GM13977 (cell line): ENCODE results near the gene RETREG3.
A peak's percentile ranks its signal among the peaks of the same experiment; 100 is the strongest.

Experiments used
- DNase-seq: peaks from one replicate; pipeline ENCODE4 v3.0.0; 2012; ENCODE audit warnings: low spot score
- in situ Hi-C: fragments of 300-500 bp; cut with MboI; formaldehyde crosslinking; loops from one replicate; pipeline ENCODE4 v1.12.0; 2022; ENCODE audit warnings: low sequenced_read_pairs, low pct_unique_long_range_greater_than_20kb, mixed read lengths, inconsistent platforms; ENCODE audit not compliant: unreplicated experiment
- TF ChIP-seq, protein P1 (sequence below): IDR thresholded peaks from 2 replicates; pipeline ENCODE4 v1.5.1; 2012; ENCODE audit warnings: mild to moderate bottlenecking, control low read depth; ENCODE audit not compliant: insufficient read depth; ENCODE audit errors: extremely low read depth, missing control alignments

The RETREG3 gene

DNA sequence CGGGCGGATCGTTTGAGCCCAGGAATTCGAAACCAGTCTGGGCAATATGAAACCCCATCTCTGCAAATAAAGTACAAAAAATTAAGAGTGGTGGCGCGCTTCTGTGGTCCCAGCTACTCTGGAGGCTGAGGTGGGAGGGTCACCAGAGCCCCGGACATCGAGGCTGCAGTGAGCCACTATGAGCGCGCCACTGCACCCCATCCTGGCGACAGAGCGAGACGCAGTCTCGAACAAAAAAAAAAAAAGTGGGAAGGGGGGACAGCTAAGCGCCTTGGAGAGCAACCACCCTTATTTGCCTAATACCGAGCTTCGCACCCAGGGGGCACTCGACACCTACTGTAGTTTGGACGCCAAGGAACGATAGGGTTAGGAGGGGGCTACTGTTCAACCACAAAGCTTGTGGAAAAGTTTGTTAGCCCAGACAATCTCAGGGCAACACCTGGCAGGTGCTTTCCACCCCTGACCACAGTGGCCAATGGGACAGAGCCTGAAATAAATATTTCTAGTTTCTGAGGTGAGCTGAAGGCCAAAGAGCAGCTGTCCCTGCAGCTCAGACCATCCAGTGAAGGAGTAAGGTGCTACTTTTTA, 30.8 kb downstream of the RETREG3 start:
- in situ Hi-C loops = loop anchor here (10.0 kb wide), 2 partner anchors 106 to 186 kb away; partner anchors contain the start of genes CCR10, CNTNAP1 and RAMP2
- TF ChIP-seq, protein P1, sequence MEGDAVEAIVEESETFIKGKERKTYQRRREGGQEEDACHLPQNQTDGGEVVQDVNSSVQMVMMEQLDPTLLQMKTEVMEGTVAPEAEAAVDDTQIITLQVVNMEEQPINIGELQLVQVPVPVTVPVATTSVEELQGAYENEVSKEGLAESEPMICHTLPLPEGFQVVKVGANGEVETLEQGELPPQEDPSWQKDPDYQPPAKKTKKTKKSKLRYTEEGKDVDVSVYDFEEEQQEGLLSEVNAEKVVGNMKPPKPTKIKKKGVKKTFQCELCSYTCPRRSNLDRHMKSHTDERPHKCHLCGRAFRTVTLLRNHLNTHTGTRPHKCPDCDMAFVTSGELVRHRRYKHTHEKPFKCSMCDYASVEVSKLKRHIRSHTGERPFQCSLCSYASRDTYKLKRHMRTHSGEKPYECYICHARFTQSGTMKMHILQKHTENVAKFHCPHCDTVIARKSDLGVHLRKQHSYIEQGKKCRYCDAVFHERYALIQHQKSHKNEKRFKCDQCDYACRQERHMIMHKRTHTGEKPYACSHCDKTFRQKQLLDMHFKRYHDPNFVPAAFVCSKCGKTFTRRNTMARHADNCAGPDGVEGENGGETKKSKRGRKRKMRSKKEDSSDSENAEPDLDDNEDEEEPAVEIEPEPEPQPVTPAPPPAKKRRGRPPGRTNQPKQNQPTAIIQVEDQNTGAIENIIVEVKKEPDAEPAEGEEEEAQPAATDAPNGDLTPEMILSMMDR = peak; percentile 81
- DNase-seq = peak; percentile 88

DNA sequence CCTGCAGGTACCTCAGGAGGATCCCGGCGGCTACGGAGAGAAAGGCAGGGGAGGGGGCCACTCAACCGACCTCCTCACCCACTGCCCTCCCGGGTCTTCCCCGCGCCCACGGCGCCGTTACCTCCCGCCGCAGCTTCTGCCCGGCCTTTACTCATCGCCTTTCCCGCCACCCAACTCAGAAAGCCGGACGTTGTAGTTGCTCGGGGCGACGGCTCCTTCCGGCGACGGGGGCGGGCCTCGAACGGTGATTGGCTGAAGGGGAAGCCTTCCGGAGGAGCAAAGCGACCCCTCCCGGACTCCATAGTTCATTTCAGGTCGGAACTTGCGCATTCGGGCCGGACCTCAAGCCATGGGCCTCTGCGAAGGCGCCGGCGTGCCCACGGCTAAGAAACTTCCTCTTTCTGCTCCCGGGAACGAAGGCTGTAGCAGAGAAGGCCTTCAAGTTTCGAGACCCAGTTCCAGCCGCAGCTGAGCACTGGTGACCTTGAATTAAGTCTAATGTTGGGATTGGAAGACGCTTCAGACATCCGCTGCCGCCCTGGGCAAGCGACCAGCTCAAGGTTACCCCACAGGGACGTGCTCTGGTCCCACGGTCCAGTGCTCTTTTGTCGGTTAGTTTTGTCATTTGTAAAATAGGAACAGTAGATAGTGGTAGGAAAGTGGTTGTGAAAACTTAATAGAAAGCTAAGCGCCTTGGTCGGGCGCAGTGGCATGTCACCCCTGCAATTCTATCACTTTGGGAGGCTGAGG, 31.5 kb downstream of the RETREG3 start, which contains the start of gene PSMC3IP:
PSMC3IP (minus strand) TSS at position 198 of the 750 bp plus-strand sequence; CDS start at position 155, 43 bp downstream.
- in situ Hi-C loops = loop anchor here (10.0 kb wide), 2 partner anchors 107 to 187 kb away; partner anchors contain the start of genes CCR10, CNTNAP1 and RAMP2
- DNase-seq = peak; percentile 95
- TF ChIP-seq, protein P1 = peak; percentile 47

DNA sequence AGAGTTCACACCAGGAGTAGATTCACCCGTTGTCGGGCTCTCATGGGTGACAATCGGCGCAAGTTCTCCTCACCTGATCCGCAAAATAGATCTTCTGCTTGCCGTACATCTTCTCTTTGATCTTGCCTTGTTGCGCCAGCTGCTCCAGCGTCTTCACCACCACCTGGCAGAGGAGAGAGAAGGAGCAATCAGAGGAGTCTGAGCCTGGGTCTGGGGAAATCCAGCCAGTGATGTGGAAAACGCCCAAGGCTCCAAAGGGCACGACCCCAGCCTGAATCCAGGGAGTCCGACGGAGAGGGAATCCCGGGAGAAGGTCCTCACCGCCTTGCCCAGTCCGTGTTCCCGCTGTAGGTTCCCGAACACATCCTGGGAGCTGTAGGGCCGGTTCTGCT, 32.0 kb downstream of the RETREG3 start:
- in situ Hi-C loops = loop anchor here (10.0 kb wide), 2 partner anchors 108 to 188 kb away; partner anchors contain the start of genes CCR10, CNTNAP1 and RAMP2
- TF ChIP-seq, protein P1 = no peak
- no peak for DNase-seq

DNA sequence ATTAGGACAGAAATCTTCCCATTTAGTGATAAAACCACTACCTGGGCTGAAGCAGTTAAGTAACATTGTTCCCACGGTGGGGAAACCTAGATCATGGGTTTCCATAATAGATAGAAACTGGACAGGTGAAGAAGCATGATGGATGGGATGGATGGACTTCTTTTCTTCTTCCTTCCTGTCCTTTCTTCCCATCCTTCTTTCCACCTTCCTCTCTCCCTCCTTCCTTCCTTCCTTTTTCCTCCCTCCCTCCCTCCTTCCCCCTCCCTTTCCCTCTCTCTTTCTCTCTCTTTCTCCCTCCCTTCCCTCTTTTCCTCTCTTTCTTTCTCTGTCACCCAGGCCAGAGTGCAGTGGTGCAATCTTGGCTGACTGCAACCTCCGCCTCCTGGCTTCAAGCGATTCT, 34.7 kb downstream of the RETREG3 start:
- TF ChIP-seq, protein P1 = no peak
- in situ Hi-C loops = loop anchor here (10.0 to 25.0 kb wide), 3 partner anchors 110 to 363 kb away; partner anchors contain the start of genes CCR10, CNTNAP1 and RAMP2
- no peak for DNase-seq

DNA sequence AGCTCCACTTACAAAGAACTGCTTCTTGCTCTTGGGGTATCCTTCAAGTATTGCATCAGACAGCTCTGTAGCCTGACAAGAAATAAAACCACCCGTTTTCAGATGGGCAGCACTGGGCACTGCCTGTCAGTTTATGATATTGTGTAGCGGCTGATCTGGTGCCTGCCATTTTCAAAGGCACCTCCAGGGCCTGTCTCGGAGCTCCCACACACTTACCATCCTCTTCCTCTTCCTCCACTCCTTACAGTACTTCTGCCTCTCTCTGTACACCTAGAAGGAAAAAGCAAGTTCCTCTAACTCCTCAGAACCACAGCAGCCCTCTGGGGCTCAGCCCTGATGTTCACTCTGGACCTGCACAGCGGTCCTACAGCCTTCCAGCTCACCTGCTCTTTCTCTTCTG, 36.1 kb downstream of the RETREG3 start:
- DNase-seq = no peak
- TF ChIP-seq, protein P1 = no peak
- in situ Hi-C loops = loop anchor here (10.0 to 25.0 kb wide), 3 partner anchors 112 to 364 kb away; partner anchors contain the start of genes CCR10, CNTNAP1 and RAMP2

DNA sequence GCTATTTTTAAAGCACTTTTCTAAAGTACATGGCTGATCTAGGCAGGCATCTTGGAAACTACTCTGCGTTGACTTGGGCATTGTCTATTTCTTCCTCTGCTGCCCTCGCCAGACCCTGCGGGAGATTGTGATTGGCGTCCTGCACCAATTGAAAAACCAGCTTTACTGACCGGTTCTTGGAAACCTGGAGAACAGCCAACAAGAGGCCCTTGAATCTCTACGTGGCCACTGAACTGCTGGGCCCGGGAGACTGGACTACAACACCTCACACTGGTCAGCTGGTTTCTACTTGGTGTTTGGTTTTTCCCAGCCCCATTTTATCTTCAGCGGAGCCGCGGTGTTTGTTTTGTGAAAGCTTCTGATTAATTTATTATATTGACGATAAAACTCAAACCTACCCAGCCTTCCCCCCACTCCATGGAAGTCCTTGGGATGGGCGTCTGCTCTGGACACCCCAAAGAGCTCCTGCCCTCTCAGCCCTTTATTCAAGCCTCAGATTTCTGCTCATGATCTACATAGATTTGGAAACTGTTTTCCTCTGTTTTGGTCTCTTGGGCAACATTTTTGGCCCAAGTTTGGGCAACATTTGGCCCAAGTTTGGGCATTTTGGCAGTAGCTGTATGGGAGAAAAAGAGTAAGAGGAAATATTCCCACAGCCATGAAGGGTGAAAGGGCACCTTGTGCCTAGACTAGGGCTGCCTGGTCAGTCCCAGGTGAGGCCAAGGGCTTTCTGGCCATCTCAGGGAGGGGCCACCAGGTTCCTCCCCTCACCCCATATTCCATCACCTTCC, 37.5 kb downstream of the RETREG3 start:
- DNase-seq = no peak
- in situ Hi-C loops = loop anchor here (10.0 to 25.0 kb wide), 3 partner anchors 113 to 366 kb away; partner anchors contain the start of genes CCR10, CNTNAP1 and RAMP2
- TF ChIP-seq, protein P1 = no peak
